Mucosa of rectum (tissue), 2 donors: Measurements from ENCODE around the gene RYR3.
"Not testable (repeated sequence)": the region's sequence is repeated elsewhere in the genome, so short reads cannot be mapped to it uniquely, and the experiment has no call there.

Experiments
- H3K27ac ChIP-seq, 2 donors: one replicate each; pipeline ENCODE4 v1.7.0; 2013; ENCODE audit warnings: inconsistent platforms in 2 of 2, low read depth in 2 of 2, low read length in 2 of 2
- H3K27me3 ChIP-seq, 2 donors: one replicate each; pipeline ENCODE4 v1.7.0; 2013; ENCODE audit warnings: low read length in 2 of 2; ENCODE audit not compliant: control insufficient read depth in 2 of 2, insufficient read depth in 2 of 2
- H3K36me3 ChIP-seq, 2 donors: one replicate each; pipeline ENCODE4 v1.7.0; 2013; ENCODE audit warnings: low read length in 2 of 2; ENCODE audit not compliant: control insufficient read depth in 2 of 2, insufficient read depth in 2 of 2
- H3K4me1 ChIP-seq, 2 donors: one replicate each; pipeline ENCODE4 v1.7.0; 2013; ENCODE audit warnings: low read length in 2 of 2, mild to moderate bottlenecking in 1 of 2; ENCODE audit not compliant: control insufficient read depth in 2 of 2, insufficient read depth in 2 of 2
- H3K4me3 ChIP-seq, 2 donors: one replicate each; pipeline ENCODE4 v1.7.0; 2013; ENCODE audit warnings: low read length in 2 of 2
- H3K9ac ChIP-seq, 2 donors: one replicate each; pipeline ENCODE4 v1.7.0; 2013; ENCODE audit warnings: low read length in 2 of 2, low read depth in 1 of 2, mild to moderate bottlenecking in 1 of 2
- H3K9me3 ChIP-seq, 2 donors: one replicate each; pipeline ENCODE4 v1.7.0; 2013; ENCODE audit warnings: low read length in 2 of 2; ENCODE audit not compliant: control insufficient read depth in 2 of 2
- donor health status: healthy.
- donor health status: Normal muscosa, but diverticular disease.

The RYR3 gene

DNA sequence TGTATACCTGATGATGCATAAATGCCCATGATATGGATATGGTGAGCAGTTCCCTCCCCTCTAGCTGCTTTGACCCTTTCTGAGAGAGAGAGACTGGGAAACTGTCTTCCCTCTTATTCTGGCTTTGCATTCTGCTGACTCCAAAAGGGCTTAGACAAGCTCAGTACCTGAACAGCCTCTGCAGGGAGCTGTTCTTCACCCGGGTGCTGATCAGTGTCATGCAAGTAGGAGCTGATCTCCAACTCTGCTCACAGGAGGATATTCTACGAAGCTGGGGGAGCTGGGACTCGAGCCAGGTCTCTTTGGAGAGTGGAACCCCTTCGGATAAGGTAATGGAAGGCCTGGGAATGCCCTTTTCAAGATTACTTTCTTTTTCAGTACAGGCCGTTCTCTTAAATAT is 237.1 kb downstream of the RYR3 start:
- Histone ChIP-seq H3K9me3 (no peaks in the 10 kb centered on the region), H3K4me3 (no peak overlapping the region), H3K4me1 (no peaks in the 10 kb centered on the region), H3K36me3 (no peaks in the 10 kb centered on the region), H3K27me3 (no peaks in the 10 kb centered on the region), H3K27ac (no peak overlapping the region), H3K9ac (no peak overlapping the region)

DNA sequence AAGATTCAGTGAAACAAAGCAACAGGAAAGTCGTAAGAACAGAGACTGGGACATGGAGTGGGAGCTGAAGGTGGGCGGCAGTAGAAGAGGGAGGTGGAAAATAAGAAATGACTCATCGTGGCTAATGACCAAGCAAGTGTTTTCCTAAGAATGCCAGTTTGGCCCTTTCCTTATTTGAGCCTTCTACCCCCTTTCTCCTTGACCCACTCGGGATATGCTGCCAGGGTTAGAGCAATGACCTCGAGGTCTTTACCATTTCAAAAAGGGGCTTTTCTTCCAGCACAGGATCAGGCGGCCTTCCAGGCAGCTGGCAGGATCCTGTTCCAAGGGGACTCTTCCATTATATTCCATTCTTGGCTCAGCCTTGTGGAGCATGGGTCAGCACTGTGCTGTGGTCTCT is 241.1 kb downstream of the RYR3 start:
- Histone ChIP-seq H3K4me3 (no peak overlapping the region), H3K9ac (no peak overlapping the region), H3K27ac (no peak overlapping the region), H3K4me1 (no peaks in the 10 kb centered on the region), H3K36me3 (no peaks in the 10 kb centered on the region), H3K9me3 (no peaks in the 10 kb centered on the region), H3K27me3 (no peaks in the 10 kb centered on the region)

GRCh38 chr15:33553157-33553556 is 242.4 kb downstream of the RYR3 start:
- no peak overlapping the region for H3K4me3 ChIP-seq
- H3K4me1 ChIP-seq = no peaks in the 10 kb centered on the region
- H3K9me3 ChIP-seq = no peaks in the 10 kb centered on the region
- no peak overlapping the region for H3K27ac ChIP-seq
- H3K36me3 ChIP-seq = no peaks in the 10 kb centered on the region
- H3K9ac ChIP-seq = no peak overlapping the region
- H3K27me3 ChIP-seq = no peaks in the 10 kb centered on the region

GRCh38 chr15:33559207-33559890 is 248.6 kb downstream of the RYR3 start:
- no peaks in the 10 kb centered on the region for H3K4me1 ChIP-seq
- H3K4me3 ChIP-seq = no peak overlapping the region
- no peaks in the 10 kb centered on the region for H3K27me3 ChIP-seq
- no peak overlapping the region for H3K27ac ChIP-seq
- H3K9ac ChIP-seq = no peak overlapping the region
- H3K36me3 ChIP-seq = no peaks in the 10 kb centered on the region
- no peaks in the 10 kb centered on the region for H3K9me3 ChIP-seq

GRCh38 chr15:33561407-33561806 is 250.6 kb downstream of the RYR3 start:
- Histone ChIP-seq H3K27ac (no peak overlapping the region), H3K4me1 (no peaks in the 10 kb centered on the region), H3K4me3 (no peak overlapping the region), H3K27me3 (no peaks in the 10 kb centered on the region), H3K36me3 (no peaks in the 10 kb centered on the region), H3K9me3 (no peaks in the 10 kb centered on the region), H3K9ac (no peak overlapping the region)

- Histone ChIP-seq H3K4me1 (no peaks in the 10 kb centered on the region), H3K9me3 (no peaks in the 10 kb centered on the region), H3K27ac (no peak overlapping the region), H3K9ac (no peak overlapping the region), H3K36me3 (no peaks in the 10 kb centered on the region), H3K4me3 (no peak overlapping the region), H3K27me3 (no peaks in the 10 kb centered on the region)
These were observed 251.2 kb downstream of the RYR3 start for GRCh38 chr15:33561967-33562366.

- H3K36me3 ChIP-seq = no peaks in the 10 kb centered on the region
- no peak overlapping the region for H3K27ac ChIP-seq
- no peaks in the 10 kb centered on the region for H3K9me3 ChIP-seq
- no peaks in the 10 kb centered on the region for H3K27me3 ChIP-seq
- no peak overlapping the region for H3K4me3 ChIP-seq
- H3K9ac ChIP-seq = no peak overlapping the region
- no peaks in the 10 kb centered on the region for H3K4me1 ChIP-seq
These were observed 254.3 kb downstream of the RYR3 start for GRCh38 chr15:33565094-33565493.

GRCh38 chr15:33567652-33568051 is 256.9 kb downstream of the RYR3 start:
- Histone ChIP-seq H3K9ac (no peak overlapping the region), H3K27ac (no peak overlapping the region), H3K4me1 (no peaks in the 10 kb centered on the region), H3K9me3 (no peaks in the 10 kb centered on the region), H3K27me3 (no peaks in the 10 kb centered on the region), H3K4me3 (no peak overlapping the region), H3K36me3 (no peaks in the 10 kb centered on the region)

- Histone ChIP-seq H3K4me3 (no peak overlapping the region), H3K4me1 (no peaks in the 10 kb centered on the region), H3K27ac (no peak overlapping the region)
These were observed 258.3 kb downstream of the RYR3 start for GRCh38 chr15:33569036-33569435.

DNA sequence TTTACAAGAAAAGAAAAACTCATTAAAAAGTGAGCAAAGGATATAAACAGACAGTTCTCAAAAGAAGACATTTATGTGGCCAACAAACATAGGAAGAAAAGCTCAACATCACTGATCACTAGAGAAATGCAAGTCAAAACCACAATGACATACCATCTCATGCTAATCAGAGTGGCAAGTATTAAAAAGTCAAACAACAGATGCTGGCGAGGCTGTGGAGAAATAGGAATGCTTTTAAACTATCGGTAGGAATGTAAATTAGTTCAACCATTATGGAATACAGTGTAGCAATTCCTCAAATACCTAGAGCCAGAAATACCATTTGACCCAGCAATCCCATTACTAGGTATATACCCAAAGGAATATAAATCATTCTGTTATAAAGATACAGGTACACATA is 267.1 kb downstream of the RYR3 start:
- H3K4me3 ChIP-seq, H3K36me3 ChIP-seq, H3K27me3 ChIP-seq, H3K9me3 ChIP-seq, H3K4me1 ChIP-seq, H3K9ac ChIP-seq, H3K27ac ChIP-seq: not testable (repeated sequence)

More at GRCh38 chr15:33569036-33569435, 258.3 kb downstream of the RYR3 start:
- Histone ChIP-seq H3K9ac (no peak overlapping the region), H3K9me3 (no peaks in the 10 kb centered on the region), H3K27me3 (no peaks in the 10 kb centered on the region), H3K36me3 (no peaks in the 10 kb centered on the region)

- Histone ChIP-seq H3K9me3 (no peaks in the 10 kb centered on the region), H3K27me3 (no peaks in the 10 kb centered on the region), H3K27ac (no peak overlapping the region), H3K9ac (no peak overlapping the region), H3K4me3 (no peak overlapping the region), H3K4me1 (no peaks in the 10 kb centered on the region), H3K36me3 (no peaks in the 10 kb centered on the region)
These were observed 269.8 kb downstream of the RYR3 start for GRCh38 chr15:33580526-33580925.
